Spleen (tissue), 7 donors: ENCODE results near the gene IFFO2.

Experiments used
- POLR2A ChIP-seq, 3 donors: fragments of 450-650 bp; IDR thresholded peaks; one replicate each; pipeline ENCODE4 v1.5.1; 2017; ENCODE audit warnings: antibody characterized with exemption in 3 of 3, mild to moderate bottlenecking in 1 of 3
- POLR2AphosphoS5 ChIP-seq, 3 donors: sonication (generic); formaldehyde crosslinking; IDR thresholded peaks; one replicate each; pipeline ENCODE4 v1.5.1; 2017; ENCODE audit warnings: antibody characterized with exemption in 3 of 3
- TF ChIP-seq, protein P1 (sequence below), 11 experiments: fragments of 200-600 bp in 7 of 11; fragments of 450-650 bp in 4 of 11; sonication (generic) in 4 of 11; IDR thresholded peaks in 8 of 11; conservative IDR thresholded peaks in 3 of 11; 1 replicate in 7 of 11; 2 replicates in 4 of 11; pipeline versions ENCODE4 v1.4.0 to v1.8.0; 2016 to 2021; ENCODE audit warnings: antibody characterized with exemption in 11 of 11, inconsistent platforms in 4 of 11, mild to moderate bottlenecking in 1 of 11
- donor health status: DM: no; HTN: no; CAD: no; lungs with moderate emphysema.
- donor health status: DM: no; HTN: no; CAD: no.
- donor health status: DM: no; HTN: no; CAD: no.

GRCh38 chr1:18928985-18929384, 27.5 kb downstream of the IFFO2 start:
- TF ChIP-seq, protein P1, sequence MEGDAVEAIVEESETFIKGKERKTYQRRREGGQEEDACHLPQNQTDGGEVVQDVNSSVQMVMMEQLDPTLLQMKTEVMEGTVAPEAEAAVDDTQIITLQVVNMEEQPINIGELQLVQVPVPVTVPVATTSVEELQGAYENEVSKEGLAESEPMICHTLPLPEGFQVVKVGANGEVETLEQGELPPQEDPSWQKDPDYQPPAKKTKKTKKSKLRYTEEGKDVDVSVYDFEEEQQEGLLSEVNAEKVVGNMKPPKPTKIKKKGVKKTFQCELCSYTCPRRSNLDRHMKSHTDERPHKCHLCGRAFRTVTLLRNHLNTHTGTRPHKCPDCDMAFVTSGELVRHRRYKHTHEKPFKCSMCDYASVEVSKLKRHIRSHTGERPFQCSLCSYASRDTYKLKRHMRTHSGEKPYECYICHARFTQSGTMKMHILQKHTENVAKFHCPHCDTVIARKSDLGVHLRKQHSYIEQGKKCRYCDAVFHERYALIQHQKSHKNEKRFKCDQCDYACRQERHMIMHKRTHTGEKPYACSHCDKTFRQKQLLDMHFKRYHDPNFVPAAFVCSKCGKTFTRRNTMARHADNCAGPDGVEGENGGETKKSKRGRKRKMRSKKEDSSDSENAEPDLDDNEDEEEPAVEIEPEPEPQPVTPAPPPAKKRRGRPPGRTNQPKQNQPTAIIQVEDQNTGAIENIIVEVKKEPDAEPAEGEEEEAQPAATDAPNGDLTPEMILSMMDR (IDR thresholded peaks at IDR 0.05 in 8 of 11, conservative IDR thresholded peaks at IDR 0.05 in 3 of 11): no peak
- TF ChIP-seq POLR2A (IDR thresholded peaks at IDR 0.05) (no peak), POLR2AphosphoS5 (IDR thresholded peaks at IDR 0.05) (no peak)
